ENCODE data around the gene ATAD3A. TPM values are rescaled to one million over a fixed set of nuclear protein-coding genes. Genes with fewer than 3 reads are reported as not detected.

The ATAD3A gene
- total and polyA plus RNA-seq, 9 of the 15 experiments (the other 6 are each of a cell fraction or from before 2014, with no cell fraction given), result 0.10 to 173 (median 36.7) TPM

- Histone ChIP-seq H2AFZ (ENCODE audit: low read depth, low read length) (no peak overlapping the region), H3K27me3 (ENCODE audit: control insufficient read depth in 2 of 2, insufficient read depth in 2 of 2, low read length in 2 of 2) (no peaks in the 10 kb centered on the region), H4K20me1 (replicated peaks; ENCODE audit: control insufficient read depth, insufficient read depth, low read length) (no peaks in the 10 kb centered on the region), H3K36me3 (ENCODE audit: control insufficient read depth, insufficient read depth, low read length) (peaks cover 69% of the 10 kb centered on the region; the same call in 2 of the 3 replicates), H3K4me1 (replicated peaks in 1 of 2; ENCODE audit: control insufficient read depth in 2 of 2, insufficient read depth in 2 of 2, low read length in 2 of 2) (peaks cover 0 to 6% of the 10 kb centered on the region in 2 experiments; a peak in 2 of 5 replicates), H3K79me2 (ENCODE audit: control insufficient read depth, insufficient read depth, low read length) (no peaks in the 10 kb centered on the region), H3K4me2 (ENCODE audit: insufficient read depth, low read length) (no peak overlapping the region), H3K27ac (ENCODE audit: extremely low read depth, low read depth, low read length) (no peak overlapping the region), H3K9me3 (replicated peaks; ENCODE audit: control insufficient read depth, insufficient read depth, low read depth, low read length) (peaks cover 20% of the 10 kb centered on the region), H3K4me3 (no peak overlapping the region), H3K9me1 (ENCODE audit: control insufficient read depth, insufficient read depth, low read length) (no peaks in the 10 kb centered on the region), H3K9ac (ENCODE audit: insufficient read depth in 1 of 2, low read depth in 2 of 2, low read length in 2 of 2) (no peak overlapping the region)
- in situ Hi-C loops (cut with MboI), result no loop called here
- no peak for FAIRE-seq
- intact Hi-C loops (cut with micrococcal nuclease), result no loop called here
- no TSS peak for BruUV-seq (replicated peaks)
- DNase-seq (ENCODE audit: extremely low read depth in 1 of 4, low spot score in 3 of 4), result peak in 1 of 4 experiments; percentile 7
- CTCF ChIA-PET (ENCODE audit: low intra/inter-chr PET ratio), result no interaction called here
- ATAC-seq, result no peak
- WGBS (ENCODE audit: insufficient coverage, low coverage, missing lambda C conversion rate), result 99% methylated on average over 11 of the region's 18 CpGs
- no peak for TF ChIP-seq GATA2 (CRISPR knock-in tag; IDR thresholded peaks at IDR 0.05)
- peak; percentile 66 for TF ChIP-seq POLR2G (IDR thresholded peaks at IDR 0.05; ENCODE audit: low read depth, low read length)
- TF ChIP-seq RBFOX2 (IDR thresholded peaks at IDR 0.05; ENCODE audit: low read depth, low read length), result peak; percentile 11; the same call in 1 of the 2 replicates
- POLR2A ChIA-PET, result interaction anchor here (1.4 kb wide), 1 partner anchor 22 kb away, joined by 3 read pairs; no protein-coding TSS in a partner anchor
Observed at GRCh38 chr1:1529321-1529720, 17.4 kb downstream of the ATAD3A start.

- no peak overlapping the region for H3K4me2 ChIP-seq (ENCODE audit: insufficient read depth, low read length)
- H3K4me3 ChIP-seq, result no peak overlapping the region
- peaks cover 67% of the 10 kb centered on the region; the same call in 2 of the 3 replicates for H3K36me3 ChIP-seq (ENCODE audit: control insufficient read depth, insufficient read depth, low read length)
- 99% methylated on average over 8 of the region's 8 CpGs for WGBS (ENCODE audit: insufficient coverage, low coverage, missing lambda C conversion rate)
- FAIRE-seq (no peak), DNase-seq (ENCODE audit: extremely low read depth in 1 of 4, low spot score in 3 of 4) (no peak), ATAC-seq (no peak)
- H3K79me2 ChIP-seq (ENCODE audit: control insufficient read depth, insufficient read depth, low read length), result no peaks in the 10 kb centered on the region
- TF ChIP-seq ZNF12 (CRISPR knock-in tag; IDR thresholded peaks at IDR 0.05) (peak; percentile 99), MAFF (IDR thresholded peaks at IDR 0.05; ENCODE audit: low read length) (no peak)
- intact Hi-C loops (cut with micrococcal nuclease), result no loop called here
- POLR2A ChIA-PET, result interaction anchor here (1.4 kb wide), 1 partner anchor 21 kb away, joined by 3 read pairs; no protein-coding TSS in a partner anchor
- no peak overlapping the region for H3K9ac ChIP-seq (ENCODE audit: insufficient read depth in 1 of 2, low read depth in 2 of 2, low read length in 2 of 2)
- H3K9me1 ChIP-seq (ENCODE audit: control insufficient read depth, insufficient read depth, low read length), result no peaks in the 10 kb centered on the region
- H3K27me3 ChIP-seq (ENCODE audit: control insufficient read depth in 2 of 2, insufficient read depth in 2 of 2, low read length in 2 of 2), result no peaks in the 10 kb centered on the region
- H3K4me1 ChIP-seq (replicated peaks in 1 of 2; ENCODE audit: control insufficient read depth in 2 of 2, insufficient read depth in 2 of 2, low read length in 2 of 2), result peaks cover 0 to 10% of the 10 kb centered on the region in 2 experiments; a peak in 2 of 5 replicates
- H3K9me3 ChIP-seq (replicated peaks; ENCODE audit: control insufficient read depth, insufficient read depth, low read depth, low read length), result peaks cover 20% of the 10 kb centered on the region
- no TSS peak for BruUV-seq (replicated peaks)
- no peaks in the 10 kb centered on the region for H4K20me1 ChIP-seq (replicated peaks; ENCODE audit: control insufficient read depth, insufficient read depth, low read length)
- no peak overlapping the region for H2AFZ ChIP-seq (ENCODE audit: low read depth, low read length)
- in situ Hi-C loops (cut with MboI), result no loop called here
- CTCF ChIA-PET (ENCODE audit: low intra/inter-chr PET ratio), result interaction anchor here (0.5 kb wide), 1 partner anchor 121 kb away, joined by 3 read pairs; no protein-coding TSS in a partner anchor
- H3K27ac ChIP-seq (ENCODE audit: extremely low read depth, low read depth, low read length), result no peak overlapping the region
Observed at GRCh38 chr1:1529936-1530335, 18.0 kb downstream of the ATAD3A start.

Data from K562 (cell line).